Activated CD4-positive, alpha-beta T cell treated with anti-CD3 and anti-CD28 coated beads, Interleukin-2, Interleukin-6, amounts not matched to agents 100 ng/mL and 50 ng/mL, durations not matched to agents 16 hours and 8 hours (primary cell): ENCODE data around the gene SRD5A3.
"Not testable (repeated sequence)": the region's sequence is repeated elsewhere in the genome, so short reads cannot be mapped to it uniquely, and the experiment has no call there.

Source experiments
- DNase-seq: peaks from one replicate; pipeline ENCODE4 v3.0.0-alpha.2; 2020

The SRD5A3 gene

DNA sequence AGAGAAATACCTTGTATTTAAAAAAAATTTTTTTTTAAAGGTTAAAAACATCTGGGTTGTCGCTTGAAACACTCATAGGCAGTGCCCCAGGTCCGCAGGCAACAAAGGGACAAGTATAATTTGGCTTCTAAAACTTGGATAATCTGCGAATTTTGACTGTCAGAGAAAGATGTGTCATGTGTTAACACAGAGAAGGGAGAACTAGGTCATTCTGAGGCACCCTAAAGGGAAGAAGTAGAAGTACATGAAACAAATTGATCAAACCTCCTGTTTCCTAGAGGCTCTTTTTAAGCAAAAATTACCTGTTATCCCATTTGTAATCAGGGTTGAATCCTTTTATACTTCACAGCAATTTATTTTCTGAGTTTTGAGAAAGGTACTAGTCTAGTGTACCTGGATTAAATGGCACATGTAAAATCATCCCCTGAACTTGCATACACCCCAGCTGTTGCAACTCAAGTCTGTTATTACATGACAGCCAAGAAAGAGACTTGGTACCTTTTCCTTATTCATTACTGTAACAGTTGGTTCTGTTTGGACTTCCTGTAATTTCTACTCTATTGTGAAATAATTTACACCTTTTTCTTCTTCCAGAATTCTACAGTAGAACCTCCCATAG lies 1.7 kb downstream of the SRD5A3 start:
- DNase-seq, result peak; percentile 27

DNA sequence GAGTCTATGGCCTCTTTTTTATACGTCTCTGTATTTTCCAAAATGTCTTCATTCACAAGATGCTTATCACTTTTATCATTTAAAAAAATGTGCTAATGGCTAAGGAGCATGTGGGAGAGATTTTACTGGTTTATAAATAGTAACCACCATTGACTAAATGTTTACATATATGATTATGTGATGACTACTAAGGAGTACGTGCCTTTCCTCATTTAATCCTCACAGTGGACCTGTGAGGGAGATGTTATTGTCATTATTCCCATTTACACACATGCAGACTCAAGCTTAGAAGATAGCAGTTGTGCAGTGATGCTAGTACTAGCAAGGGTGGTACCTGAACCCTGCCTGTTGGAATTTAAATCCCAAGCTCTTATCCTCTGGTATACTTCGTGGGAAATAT lies 2.4 kb downstream of the SRD5A3 start:
- no peak for DNase-seq

DNA sequence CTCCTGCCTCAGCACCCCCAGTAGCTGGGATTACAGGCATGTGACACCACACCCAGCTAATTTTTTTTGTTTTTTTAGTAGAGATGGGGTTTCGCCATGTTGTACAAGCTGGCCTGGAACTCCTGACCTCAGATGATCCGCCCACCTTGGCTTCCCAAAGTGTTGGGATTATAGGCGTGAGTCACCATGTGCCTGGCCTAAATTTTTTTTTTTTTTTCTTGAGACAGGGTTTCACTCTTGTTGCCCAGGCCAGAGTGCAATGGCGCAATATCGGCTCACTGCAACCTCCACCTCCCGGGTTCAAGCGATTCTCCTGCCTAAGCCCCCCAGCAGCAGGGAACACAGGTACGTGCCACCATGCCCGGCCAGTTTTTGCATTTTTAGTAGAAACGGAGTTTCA lies 4.8 kb downstream of the SRD5A3 start:
- DNase-seq, result not testable (repeated sequence)

DNA sequence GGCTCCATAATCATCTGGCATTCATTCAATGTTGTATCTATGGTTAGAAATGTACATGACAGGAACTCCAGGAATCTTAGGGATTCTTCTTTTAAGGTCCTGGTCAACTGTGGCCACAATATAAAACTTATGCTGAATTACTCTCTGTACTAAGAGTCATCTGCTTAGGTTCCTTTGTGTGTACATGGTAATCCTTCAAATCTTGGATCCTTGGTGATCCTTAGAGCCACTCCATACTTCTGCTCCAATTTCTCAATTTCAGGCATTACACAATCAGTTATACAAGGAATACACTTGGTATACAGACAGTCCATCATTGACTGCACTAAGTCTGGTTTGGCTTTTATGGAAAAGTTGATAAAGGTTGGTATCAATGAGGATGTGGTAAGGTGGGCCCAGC lies 5.8 kb downstream of the SRD5A3 start:
- DNase-seq, result no peak

DNA sequence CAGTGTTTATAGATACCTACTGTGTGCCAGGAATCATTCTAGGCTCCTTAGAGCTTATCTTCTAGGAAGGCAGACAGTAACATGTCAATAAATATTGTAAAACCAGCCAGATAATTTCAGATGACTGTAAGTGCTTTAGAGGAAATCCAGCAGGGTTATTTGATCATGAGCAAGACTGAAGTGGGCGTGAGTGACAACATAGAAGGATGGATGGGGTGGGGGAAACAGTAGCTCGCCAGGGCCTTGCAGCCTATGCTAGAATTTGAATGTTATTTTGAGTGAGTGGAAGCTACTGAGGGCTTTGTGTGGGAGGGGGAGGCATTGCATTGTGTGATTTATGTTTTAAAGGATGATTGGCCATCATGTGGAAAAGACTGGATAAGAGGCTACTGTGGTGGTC lies 6.7 kb downstream of the SRD5A3 start:
- DNase-seq, result no peak

DNA sequence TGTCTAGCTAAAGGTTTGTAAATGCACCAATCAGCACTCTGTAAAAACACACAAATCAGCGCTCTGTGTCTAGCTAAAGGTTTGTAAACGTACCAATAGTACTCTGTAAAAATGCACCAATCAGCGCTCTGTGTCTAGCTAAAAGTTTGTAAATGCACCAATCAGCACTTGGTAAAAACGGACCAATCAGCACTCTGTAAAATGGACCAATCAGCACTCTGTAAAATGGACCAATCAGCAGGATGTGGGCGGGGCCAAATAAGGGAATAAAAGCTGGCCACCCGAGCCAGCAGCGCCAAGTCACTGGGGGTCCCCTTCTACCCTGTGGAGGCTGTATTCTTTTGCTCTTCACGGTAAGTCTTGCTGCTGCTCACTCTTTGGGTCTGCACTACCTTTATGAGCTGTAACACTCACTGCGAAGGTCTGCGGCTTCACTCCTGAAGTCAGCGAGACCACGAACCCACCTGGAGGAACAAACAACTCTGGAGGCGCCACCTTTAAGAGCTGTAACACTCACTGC lies 7.2 kb downstream of the SRD5A3 start:
- not testable (repeated sequence) for DNase-seq

DNA sequence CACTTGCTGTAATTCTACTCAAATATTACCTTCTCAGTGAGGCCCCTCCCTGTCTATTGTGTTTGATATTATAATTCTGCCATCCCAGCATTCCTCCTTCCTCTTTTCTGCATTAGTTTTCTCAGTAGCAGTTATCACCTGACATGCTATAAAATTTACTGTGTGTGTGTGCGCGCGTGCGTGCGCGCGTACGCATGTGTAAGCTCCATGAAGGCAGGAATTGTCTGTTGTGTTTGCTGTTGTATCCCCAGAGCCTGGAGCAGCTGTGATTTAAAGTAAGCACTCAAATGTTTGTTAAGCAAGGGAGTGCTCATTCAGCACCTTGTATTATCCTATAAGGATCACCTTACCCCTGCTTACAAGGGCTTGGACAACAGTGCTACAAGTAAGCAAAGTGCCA lies 8.6 kb downstream of the SRD5A3 start:
- no peak for DNase-seq

DNA sequence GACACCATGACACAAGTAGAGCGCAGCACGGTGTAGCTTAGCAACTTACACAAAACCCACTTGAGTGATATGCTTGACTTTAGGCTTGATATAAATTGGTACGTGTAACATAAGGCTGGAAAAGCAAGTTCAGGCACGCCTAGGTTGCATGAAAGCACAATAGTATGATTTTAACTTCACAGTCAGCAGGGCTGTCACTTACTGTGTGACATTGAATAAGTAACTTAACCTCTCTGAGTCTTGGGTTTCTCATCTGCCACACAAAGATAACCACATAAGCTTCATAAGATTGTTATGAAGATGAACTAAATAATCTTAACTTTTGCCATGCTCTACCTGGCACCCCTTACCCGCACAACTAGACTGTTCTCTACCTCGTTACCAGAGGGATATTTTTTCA lies 9.5 kb downstream of the SRD5A3 start:
- no peak for DNase-seq

DNA sequence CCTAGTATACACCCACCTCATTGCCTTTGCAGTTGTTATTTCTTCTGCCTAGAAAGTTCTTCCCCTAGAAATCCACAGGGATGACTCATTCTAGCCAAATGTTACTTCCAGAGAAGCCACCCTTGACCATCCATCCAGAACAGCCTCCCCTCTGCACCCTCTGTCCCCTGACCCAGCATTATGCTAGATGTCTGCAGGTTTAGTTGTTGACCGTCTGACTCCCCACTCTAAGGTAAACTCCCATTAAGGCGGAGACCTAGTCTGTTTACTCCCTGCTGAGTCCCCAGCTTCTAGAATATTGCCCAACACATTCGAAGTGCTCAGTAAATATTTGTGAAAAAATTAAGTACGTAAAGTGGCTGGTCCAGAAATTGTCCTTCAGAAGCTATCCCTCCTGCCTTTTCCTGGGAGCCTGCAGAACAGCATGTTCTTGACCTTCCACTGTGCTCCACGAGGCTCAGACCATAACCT lies 11.0 kb downstream of the SRD5A3 start:
- DNase-seq, result no peak

DNA sequence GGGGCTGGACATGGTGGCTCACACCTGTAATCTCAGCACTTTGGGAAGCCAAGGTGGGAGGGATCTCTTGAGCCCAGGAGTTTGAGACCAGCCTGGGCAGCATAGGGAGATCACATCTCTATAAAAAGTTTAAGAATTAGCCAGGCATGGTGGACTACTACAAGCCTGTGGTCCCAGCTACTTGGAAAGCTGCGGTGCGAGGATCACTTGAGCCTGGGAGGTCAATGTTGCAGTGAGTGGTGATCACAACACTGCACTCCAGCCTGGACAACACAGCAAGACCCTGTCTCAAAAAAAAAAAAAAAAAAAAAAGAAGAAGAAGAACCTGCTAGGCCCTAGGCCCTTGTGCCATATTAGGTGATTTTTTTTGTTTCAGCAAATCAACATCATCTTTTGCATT lies 12.2 kb downstream of the SRD5A3 start:
- DNase-seq, result no peak

DNA sequence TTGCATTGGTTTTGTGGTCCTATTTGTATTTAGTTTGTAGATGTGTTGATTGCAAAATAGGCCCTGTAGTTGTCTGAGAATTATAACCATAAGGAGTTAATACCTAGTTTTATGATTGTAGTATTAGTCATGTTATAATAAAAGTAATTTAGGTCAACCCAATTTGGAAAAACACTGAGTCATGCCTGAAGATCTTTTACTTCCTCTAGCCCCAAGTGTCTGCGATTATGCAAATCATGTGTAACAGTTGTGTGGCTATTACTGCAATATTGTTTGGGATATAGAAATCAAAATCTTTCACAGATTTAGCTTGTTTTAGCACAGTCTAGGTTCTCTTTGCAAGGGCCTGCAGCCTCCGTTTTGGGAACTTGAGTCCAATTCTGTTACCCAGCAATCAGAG lies 12.6 kb downstream of the SRD5A3 start:
- peak; percentile 50 for DNase-seq

DNA sequence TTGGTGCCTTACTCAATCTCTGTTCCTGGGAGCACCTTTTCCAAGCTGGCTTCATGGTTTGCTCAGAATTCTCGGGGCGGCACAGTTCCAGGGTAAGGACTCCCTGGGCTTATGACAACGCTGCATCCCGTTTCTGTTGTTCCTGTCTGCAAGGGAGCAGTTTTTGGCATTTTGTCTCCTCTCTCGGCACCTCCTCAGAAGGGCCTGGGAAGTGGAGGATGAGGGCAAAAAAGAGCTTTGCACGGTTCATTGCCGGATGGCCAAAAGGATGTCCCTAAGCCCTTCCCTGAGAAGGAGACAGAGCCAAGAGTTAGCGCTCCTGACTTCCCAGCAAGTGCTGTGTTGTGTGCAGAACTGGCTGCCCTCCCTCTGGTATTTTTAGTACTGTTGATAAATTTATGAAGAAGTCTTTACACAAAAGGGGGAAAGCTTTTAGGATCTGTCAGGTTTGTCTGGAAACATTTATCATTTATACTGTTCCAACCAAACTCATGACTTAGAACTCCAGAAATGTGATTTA lies 13.4 kb downstream of the SRD5A3 start:
- DNase-seq, result no peak

DNA sequence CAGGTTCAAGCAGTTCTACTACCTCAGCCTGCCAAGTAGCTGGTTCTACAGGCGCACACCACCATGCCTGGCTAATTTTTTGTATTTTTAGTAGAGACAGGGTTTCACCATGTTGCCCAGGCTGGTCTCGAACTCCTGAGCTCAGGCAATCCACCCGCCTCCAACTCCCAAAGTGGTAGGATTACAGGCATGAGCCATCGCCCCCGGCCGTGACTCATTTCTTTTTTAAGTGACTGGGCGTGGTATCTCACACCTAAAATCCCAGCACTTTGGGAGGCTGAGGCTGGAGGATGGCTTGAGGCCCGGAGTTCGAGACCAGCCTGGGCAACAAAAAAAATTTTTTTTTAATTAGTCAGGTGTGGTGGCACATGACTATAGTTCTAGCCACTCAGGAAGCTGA lies 16.9 kb downstream of the SRD5A3 start:
- DNase-seq, result not testable (repeated sequence)

DNA sequence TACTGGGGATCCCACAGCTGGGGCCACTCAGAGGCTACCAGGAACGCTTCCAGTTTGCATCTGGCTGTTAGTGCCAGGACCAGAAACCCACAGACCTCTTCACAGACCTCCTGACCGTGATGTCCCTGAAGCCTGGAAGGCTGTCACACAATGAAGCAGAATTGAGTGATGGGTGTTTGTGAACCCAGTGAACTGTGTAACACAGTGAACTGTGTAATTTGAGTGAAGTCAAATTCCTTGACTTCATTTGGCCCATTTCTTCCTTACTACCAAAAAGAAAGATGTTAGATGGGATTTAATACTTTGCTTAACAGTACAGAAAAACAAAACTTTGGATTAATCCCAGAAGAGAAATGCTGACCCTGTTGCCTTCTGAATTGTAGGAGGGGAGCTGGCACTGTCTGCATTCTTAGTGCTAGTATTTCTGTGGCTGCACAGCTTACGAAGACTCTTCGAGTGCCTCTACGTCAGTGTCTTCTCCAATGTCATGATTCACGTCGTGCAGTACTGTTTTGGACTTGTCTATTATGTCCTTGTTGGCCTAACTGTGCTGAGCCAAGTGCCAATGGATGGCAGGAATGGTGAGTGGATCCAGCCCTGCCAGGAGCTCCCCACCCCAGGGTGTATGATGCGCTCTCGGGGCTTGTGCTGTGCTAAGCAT lies 17.8 kb downstream of the SRD5A3 start:
- DNase-seq, result no peak

DNA sequence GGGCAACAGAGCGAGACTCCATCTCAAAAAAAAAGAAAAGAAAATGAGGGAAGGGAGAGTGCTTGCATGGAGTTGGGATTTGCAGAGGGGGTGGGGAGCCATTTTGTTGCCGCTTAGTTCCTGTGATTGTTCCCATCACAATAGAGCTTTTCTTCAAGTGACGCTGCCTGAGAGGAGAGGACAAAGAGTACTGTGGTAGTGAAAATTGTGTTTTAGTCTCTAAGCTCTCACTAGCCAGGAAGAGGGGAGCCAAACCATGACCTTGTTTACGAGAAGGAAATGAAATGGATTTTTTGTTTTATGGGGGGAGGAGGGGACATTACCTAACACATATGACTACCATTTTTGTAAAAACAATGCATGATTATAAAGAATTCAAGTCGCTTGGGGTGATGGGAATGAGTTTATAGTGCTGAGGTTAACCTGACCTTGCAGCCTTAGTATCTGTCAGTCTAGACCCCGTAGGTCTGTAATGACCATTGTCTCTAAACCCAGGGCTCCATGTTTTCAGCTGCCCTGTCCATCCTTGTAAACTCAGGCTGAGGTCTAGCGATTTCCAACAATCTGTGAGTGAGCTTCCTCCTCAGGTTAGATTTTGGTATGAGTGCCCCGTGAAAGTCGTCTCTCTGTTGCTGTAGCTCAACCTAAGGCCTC lies 18.8 kb downstream of the SRD5A3 start:
- DNase-seq, result no peak

DNA sequence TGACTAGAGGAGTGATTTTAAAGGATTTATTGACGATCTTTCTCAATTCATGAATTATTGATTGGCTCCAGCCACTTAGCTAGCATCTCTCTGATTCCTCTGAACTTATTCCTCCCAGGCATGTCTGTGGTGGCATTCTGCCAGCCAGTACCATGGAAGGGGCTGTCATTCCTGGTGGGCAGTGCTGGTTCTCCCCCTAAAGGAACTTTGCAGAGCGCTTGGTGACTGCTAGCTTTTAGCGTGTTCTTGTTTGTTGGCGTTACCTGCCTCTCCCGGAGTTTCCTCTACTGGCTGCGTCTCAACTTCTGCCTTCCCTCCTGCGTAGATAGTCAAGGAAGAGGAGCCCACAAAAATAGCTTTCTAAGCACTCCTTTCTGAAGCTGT lies 19.3 kb downstream of the SRD5A3 start:
- no peak for DNase-seq

DNA sequence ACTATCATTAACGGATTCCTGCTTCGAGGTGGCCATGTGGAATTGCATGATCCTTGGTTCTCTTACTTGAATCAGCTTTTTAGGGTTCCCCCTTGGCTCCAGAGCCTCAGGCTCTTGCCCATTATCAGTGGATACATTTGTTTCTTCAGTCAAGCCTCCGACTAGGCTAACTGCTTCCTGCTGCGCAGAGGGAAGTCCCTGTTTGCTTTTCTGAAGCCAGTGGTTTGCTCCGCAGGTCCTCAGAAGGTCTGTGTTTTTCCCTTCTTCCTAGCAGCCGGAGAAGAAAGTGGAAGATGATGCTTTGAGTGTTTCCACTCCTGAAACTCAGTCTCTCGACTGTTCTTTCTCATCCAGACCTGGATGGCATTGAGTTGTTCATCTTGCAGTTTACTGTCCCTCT lies 20.6 kb downstream of the SRD5A3 start:
- DNase-seq, result no peak

DNA sequence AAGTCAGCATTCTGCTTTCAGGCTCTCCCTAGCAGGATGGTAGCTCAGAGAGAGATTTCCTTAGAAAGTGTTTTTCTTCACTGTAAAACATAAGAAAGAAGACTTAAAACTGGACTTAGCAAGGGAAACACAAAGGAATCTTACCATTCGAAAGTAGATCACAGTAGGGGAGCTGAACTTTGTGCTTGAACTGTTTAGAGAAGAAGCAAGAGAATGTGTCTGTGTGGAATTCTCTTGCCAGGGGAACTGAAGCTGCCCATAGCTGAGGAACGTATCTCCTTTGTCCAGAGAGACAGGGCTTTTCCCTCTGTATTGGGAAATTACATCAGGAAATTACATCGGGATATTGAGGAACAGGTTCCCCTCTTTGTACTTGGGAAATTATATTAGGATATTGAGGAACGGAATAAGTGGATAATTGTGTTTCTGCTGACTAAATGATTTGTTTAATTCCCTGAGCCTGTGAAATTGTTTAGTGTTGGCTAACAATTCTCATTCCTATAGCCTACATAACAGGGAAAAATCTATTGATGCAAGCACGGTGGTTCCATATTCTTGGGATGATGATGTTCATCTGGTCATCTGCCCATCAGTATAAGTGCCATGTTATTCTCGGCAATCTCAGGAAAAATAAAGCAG lies 21.2 kb downstream of the SRD5A3 start:
- no peak for DNase-seq

DNA sequence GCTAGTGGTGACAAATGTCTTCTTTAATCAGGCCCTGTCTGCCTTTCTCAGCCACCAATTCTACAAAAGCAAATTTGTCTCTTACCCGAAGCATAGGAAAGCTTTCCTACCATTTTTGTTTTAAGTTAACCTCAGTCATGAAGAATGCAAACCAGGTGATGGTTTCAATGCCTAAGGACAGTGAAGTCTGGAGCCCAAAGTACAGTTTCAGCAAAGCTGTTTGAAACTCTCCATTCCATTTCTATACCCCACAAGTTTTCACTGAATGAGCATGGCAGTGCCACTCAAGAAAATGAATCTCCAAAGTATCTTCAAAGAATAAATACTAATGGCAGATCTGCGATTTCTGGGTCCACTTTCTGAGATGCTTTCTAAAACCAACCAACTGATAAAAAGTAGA lies 23.9 kb downstream of the SRD5A3 start:
- no peak for DNase-seq

DNA sequence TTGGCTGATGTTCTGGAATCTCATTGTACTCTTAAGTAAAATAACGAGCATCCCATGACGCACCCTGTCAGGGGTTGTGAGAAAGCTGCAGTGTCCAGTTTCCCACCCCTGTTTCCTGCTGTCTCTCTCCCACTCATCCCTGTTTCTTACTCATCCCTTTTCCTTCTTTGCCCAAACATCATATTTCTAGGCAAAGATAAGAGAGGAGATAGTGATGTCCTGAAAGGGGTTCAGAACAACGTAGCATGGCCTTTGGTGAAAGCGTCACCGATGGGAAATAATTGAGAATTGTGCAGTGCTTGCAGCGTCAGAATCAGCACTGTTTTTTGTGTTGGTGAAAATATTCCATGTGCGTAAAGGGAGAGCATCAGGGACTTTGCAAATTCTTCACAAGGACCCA lies 26.2 kb downstream of the SRD5A3 start:
- DNase-seq, result no peak

DNA sequence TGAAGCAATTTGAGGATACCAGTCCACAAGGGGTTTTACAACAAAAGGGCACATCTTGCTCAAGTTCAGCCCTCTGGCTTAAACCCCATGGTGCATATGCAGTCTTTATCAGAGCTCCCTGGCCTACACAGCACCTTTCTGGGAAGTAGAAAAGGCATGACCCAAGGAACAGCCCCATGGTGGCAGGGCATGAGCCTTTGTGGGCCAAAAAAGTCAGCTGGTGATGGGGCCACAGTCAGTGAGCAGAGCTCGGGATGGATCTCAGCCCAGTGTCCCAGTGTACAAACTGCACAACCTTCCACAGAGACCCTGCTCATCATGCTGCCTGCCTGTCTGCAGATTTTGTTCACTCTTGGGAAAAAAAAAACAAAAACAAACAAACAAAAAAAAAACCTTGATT lies 27.4 kb downstream of the SRD5A3 start:
- DNase-seq, result no peak

DNA sequence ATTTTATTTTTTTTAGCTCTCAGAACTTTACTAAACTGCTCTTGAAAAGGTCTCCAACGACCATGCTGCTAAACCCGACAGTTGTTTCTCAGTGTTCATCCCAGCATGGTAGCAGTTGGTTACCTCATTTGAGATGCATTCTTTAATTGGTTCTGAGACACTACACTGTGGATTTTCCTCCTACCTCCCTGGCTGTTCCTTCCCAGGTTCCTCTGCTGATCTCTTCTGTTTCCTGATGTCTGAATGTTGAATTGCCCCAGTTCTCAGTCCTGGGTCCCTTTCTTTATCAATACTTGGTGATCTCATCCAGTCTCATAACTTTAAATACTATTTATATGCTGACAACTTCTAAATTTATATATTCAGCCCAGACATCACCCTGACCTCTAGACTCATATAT lies 30.7 kb downstream of the SRD5A3 start:
- DNase-seq, result no peak

DNA sequence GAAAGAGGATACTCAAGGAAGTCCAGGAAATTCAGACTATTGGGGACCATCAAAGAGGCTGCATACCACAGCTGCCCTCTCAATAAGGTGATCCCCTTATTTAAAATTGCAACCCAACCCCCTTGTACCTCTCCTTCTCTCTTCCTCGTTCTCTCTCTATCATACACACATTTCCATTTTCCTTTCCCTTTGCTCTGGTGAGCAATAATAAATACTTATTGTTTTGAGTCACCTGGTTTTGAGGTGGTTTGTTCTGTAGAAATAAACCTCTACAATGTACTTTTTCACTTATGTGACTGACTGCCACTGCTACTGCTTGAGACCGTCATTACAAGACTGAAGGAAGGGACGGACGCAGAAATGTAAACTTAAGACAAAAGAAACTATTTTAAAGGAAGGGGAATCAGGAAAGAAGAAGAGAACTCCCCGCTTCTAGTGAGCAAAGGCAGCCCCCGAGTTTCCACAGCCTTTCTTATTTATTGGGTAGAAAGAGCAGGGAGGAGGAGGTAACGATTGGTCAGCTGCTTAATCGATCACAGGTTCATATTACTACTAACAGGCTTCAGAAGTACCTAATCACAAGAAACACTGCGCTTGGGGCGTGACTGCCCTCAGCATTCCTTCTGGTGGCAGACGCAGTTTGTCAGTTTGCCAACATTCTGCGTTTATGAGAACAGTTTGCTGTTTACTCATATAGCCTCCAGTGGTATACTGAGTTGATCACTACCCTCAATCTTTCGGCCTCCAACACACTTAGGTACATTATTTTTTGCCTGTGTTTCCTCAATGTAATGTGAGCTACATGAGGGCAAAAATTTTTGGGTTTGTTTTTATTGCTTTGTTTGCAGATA lies 32.8 kb downstream of the SRD5A3 start:
- DNase-seq, result no peak
